Measurements from ENCODE around the gene UBE2L6.
"Not testable (repeated sequence)": the region's sequence is repeated elsewhere in the genome, so short reads cannot be mapped to it uniquely, and the experiment has no call there.

Gene UBE2L6

DNA sequence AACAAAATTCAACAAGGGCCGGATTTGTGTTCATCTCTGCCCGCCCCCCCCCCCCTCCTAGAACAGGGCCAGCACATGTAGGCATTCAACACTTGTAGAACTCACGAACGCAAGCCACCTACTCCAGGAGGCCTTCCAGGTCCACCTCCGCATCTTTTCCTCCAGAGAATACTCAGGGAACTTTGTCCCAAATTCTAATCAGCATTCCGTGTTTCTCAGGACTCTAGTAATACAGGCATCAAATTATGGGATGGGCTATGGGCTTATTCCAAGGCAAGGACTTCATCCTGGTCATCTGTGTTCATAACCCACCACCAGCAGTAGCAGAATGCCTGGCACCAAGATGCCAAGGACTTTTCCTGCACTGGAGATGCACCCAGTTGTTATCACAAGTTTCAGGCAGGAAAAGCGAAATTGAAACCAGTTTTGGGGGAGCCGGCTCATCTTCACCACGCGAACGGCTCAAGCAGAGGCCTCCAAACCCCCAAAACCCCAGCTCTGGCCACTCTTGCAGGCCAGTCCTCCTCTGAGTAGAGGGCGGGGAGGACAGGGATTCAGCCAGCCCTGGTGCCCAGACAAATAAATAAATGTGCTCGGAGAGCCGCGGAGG, 462 bp downstream of the UBE2L6 start:
- DNase-seq (ENCODE audit: low spot score) = peak; percentile 22

DNA sequence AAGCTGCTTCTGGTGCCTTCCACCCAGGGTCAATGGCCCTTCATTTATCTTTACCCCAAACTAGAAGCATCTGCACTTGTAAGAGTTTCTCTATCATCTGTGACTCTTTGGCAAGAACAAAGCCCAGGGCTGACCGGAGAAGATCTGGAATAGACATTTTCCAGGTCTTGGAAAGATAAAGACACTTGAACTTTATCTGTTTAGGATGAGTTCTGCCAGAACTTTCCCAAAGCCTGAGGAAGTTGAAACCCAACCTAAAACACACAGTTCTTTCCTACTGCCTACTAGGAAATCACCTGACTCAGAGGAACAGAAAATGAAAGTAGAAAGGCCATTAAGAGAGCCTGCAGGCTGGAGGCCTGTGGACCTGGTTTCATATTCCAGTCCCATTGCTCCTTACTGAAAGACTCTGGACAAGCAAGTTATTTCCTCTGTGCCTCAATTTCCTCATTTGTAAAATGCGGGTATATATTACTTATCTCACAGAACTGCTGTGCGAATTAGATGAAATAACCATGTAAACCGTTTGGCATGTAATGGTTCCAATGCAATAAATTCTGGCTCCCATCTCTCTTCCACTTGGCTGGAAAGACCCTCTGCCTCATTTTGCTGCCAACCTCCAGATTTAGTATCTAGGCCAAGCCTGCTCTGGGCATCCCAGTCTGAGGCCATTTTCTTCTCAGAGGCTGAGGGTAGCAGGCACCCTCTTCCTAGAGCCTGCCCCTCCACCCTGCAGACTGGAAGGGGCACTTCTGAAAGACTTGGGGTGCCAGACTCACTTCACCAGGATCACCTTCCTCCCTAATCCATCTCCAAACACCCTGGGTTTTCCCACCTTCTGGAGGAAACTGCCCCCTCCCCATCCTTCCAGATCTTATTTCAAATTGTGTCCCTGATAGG, 1.2 kb downstream of the UBE2L6 start:
- peak; percentile 65 for DNase-seq (ENCODE audit: low spot score)

DNA sequence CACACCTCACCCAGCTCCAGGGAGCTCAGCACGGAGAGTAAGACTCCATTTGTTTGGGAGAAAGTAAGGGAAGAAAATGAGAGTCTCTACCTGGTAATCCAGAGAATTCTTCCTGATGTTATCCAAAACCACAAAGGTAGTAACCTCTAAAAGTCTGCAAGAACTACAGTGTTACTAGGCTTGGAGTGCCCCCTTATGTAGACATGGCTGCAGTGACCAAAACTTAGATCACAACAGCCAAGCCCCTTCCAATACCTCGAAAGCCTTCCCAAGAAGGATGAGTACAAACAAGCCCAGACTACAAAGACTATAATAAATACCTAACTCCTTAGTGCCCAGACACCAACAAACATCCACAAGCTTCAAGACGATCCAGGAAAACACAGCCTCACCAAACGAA, 4.9 kb downstream of the UBE2L6 start:
- DNase-seq (ENCODE audit: low spot score) = no peak

GRCh38 chr11:57560146-57560545, 7.3 kb downstream of the UBE2L6 start:
- no peak for DNase-seq (ENCODE audit: low spot score)

DNA sequence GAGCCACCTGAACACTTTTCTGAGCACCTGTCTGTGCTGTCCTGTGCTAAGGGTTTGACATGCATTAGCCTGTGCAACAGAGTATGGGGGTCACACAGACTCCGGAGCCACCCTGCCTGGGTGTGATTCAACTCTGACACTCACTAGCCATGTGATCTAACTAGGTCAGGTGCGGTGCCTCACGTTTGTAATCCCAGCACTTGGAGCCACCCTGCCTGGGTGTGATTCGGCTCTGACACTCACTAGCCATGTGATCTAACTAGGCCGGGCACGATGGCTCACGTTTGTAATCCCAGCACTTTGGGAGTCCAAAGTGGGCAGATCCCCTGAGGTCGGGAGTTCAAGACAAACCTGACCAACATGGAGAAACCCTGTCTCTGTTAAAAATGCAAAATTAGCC, 11.4 kb downstream of the UBE2L6 start:
- no peak for DNase-seq (ENCODE audit: low spot score)

GRCh38 chr11:57555393-57555792, 12.1 kb downstream of the UBE2L6 start:
- no peak for DNase-seq (ENCODE audit: low spot score)

GRCh38 chr11:57552479-57552878, 15.0 kb downstream of the UBE2L6 start:
- DNase-seq (ENCODE audit: low spot score) = no peak

- DNase-seq (ENCODE audit: low spot score) = no peak
Observed at GRCh38 chr11:57551941-57552340, 15.5 kb downstream of the UBE2L6 start.

DNA sequence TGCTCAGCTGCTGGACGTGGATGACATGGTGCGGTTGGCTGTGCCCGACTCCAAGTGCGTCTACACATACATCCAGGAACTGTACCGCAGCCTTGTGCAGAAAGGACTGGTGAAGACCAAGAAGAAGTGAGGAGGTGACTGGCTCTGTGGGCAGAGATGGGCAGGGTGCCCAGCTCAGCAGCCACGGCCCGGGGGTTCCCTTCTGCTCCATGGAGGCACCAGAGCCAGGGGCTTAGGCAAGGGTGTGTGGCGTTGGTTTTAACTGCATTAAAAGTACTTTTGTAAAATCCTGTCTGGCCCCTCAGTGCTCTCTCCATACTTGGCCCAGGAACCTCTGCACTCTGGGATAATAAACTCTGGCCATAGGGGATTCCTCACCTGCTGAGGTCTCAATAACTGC, 17.5 kb downstream of the UBE2L6 start:
- DNase-seq (ENCODE audit: low spot score) = no peak

GRCh38 chr11:57547854-57548377, 19.6 kb downstream of the UBE2L6 start:
- no peak for DNase-seq (ENCODE audit: low spot score)

DNA sequence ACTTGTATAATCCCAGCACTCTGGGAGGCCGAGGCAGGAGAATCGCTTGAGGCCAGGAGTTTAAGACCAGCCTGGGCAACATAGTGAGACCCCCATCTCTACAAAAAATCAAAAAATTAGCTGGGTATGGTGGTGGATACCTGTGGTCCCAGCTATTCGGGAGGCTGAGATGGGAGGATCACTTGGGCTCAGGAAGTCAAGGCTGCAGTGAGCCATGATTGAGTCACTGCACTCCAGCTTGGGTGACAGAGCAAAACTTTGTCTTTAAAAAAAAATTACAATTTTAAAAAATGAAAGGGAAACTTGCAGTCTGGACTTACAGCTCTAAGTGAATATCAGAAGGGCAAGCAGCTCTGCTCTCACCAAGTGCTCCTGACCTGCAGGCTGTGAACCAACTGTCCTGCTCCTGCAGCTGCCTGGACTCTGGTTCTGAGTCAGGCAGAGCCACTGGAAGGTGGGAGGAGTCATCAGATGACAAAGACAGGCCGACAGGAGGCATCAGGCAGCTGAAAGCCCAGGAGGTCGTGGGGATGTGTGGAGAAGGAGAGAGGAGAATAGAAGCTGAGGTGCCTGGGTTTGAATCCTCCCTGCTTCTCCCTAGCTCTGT, 20.5 kb downstream of the UBE2L6 start:
- DNase-seq (ENCODE audit: low spot score) = peak; percentile 42

- no peak for DNase-seq (ENCODE audit: low spot score)
Observed at GRCh38 chr11:57546451-57546850, 21.0 kb downstream of the UBE2L6 start.

GRCh38 chr11:57545883-57546282, 21.6 kb downstream of the UBE2L6 start:
- DNase-seq (ENCODE audit: low spot score) = no peak

- DNase-seq (ENCODE audit: low spot score) = no peak
Observed at GRCh38 chr11:57544566-57544965, 22.9 kb downstream of the UBE2L6 start.

GRCh38 chr11:57543593-57543992, 23.9 kb downstream of the UBE2L6 start:
- DNase-seq (ENCODE audit: low spot score) = no peak

- DNase-seq (ENCODE audit: low spot score) = no peak
Observed at GRCh38 chr11:57542582-57542981, 24.9 kb downstream of the UBE2L6 start.

DNA sequence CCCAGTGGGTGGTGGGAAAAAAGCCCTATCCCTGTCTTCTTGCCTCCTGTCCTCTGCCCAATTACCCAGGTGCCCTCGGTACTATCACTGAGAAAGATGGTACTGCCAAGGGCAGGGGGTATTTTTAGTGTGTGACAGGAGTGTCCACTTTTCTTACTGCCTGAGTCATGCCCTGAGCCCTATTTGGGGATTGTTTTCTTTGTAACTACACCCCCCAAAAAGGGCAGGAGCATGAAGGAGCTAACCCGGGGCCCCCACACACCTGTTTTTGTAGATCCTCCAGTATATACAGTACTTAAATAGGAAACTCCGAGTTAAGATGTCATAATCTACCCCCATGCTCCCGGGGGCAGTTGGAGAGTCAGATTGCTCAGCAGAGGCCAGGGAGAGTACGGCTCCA, 26.3 kb downstream of the UBE2L6 start:
- DNase-seq (ENCODE audit: low spot score) = no peak

DNA sequence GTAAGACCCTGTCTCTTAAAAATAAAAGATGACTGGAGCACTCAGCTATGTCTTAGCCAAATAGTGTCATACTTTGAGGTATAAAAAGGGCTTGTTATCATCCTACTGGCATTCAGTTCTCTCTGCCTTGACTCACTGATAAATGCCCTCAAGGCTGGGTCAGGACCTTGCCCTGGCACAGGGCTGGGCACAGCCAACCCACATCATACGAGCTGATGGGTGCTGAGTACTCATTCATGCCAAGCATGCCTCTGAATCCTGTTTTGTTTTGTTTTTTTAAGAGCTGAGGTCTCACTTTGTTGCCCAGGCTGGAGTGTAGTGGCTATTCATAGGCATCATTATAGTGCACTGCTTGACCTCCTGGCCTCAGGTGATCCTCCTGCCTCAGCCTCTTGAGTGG, 28.1 kb downstream of the UBE2L6 start:
- no peak for DNase-seq (ENCODE audit: low spot score)

DNA sequence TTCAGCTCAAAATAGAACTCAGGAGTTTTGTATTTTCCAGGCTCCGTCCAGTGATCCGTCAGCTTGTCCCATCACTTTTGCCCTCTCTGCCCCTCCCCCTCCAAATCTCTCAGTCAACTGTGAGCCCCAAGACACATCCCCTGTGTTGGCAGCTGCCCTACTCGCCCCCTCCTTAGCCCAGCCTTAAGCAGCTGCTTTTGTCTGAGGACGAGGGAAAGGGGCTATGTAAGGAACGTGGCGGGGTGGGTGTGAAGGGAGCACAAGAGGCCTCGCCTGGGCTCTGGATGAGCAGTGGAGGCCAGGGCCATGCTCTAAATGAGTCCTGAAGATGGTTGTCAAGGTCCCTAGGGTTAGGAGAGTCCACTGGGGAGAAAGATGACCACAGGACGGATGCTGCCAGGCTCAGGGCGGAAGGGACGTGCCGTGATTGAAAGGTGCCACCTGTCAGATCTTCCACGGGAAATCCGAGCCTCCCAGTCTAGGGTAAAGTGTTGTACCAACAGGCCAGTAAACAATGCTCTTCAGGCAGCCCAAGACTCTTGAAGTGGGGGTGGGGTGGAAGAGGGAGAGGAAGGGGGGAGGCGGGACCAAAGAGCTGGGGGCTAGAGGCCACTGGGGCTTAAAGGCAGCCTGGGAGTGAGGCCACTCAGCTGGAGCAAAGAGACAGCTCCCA, 30.4 kb downstream of the UBE2L6 start, which contains the start of gene SMTNL1:
Gene SMTNL1, plus strand, starts transcription at position 649 of the 673 bp plus-strand sequence. CDS start 5,048 bp downstream, outside the sequence.
- no peak for DNase-seq (ENCODE audit: low spot score)

GRCh38 chr11:57534449-57534848, 33.0 kb downstream of the UBE2L6 start:
- not testable (repeated sequence) for DNase-seq (ENCODE audit: low spot score)

DNA sequence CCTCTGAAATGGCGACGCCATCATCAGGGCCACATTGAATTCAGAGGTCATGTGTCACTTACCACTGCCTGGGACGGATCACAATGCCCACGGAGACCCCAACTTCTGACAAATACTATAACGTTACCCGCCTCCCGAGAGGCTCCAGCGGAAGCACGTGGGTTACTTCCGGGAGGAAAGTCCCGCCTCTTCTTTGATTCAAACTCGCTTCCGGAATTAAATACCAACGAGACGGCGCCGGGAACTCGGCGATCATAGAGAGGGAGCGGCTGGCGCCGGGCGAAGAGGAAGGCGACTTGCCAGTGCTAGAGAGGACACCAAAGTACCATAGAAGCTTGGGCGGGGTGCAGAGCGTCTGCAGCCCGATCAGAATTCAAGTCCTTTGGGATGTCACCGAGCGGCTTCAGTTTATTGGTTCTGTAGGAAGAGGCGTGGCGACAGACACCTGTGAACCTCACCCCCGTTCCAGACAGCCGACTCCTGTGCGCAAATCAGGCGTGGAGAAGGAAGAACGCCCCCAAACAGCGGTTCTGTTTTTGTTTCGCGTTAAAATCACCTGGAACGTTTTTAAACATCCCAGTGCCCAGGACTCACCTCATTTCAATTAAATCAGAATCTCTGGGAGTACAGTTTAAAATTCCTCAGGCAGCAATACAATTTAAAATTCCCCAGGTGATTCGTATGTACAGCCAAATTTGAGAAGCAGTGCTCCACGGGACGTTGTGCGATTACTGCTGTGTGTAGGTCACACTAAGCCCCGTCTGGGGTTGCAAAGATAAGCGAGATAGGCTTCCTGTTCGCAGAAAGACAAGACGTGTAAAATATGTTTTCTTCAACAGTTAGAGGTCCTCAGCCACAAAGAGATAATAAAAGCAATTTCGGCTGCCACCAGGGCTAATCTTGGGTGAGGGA, 36.6 kb downstream of the UBE2L6 start, which contains the start of gene TIMM10:
Gene TIMM10, minus strand, starts transcription at position 159 of the 912 bp plus-strand sequence. CDS start 565 bp downstream, outside the sequence.
- DNase-seq (ENCODE audit: low spot score) = peak; percentile 97

Data from activated CD4-positive, alpha-beta T cell treated with anti-CD3 and anti-CD28 coated beads, Interleukin-2, Interleukin-4, amounts not matched to agents 100 ng/mL and 50 ng/mL, durations not matched to agents 16 hours and 8 hours (primary cell).